Spinal cord (tissue), 10 donors: ENCODE measurements around the gene GAS6. TPM values are rescaled to one million over a fixed set of nuclear protein-coding genes. Genes with fewer than 3 reads are reported as not detected.
A peak's percentile ranks its signal among the peaks of the same experiment; 100 is the strongest.

Source experiments
- DNase-seq, 6 donors: peaks; one replicate each; pipeline versions ENCODE4 v3.0.0 to v3.0.0-alpha.2; 2013 to 2015; ENCODE audit warnings: low spot score in 6 of 6, low read depth in 4 of 6
- H3K27ac ChIP-seq: one replicate; pipeline ENCODE4 v1.5.1; 2013; ENCODE audit warnings: low read depth, low read length, control low read depth
- H3K27me3 ChIP-seq: one replicate; pipeline ENCODE4 v1.6.1; 2013; ENCODE audit warnings: low read length; ENCODE audit not compliant: control insufficient read depth, insufficient read depth
- H3K36me3 ChIP-seq: one replicate; pipeline ENCODE4 v1.6.1; 2013; ENCODE audit warnings: low read length; ENCODE audit not compliant: control insufficient read depth, insufficient read depth
- H3K4me1 ChIP-seq: one replicate; pipeline ENCODE4 v1.6.1; 2013; ENCODE audit warnings: low read length; ENCODE audit not compliant: control insufficient read depth, insufficient read depth
- H3K4me3 ChIP-seq: one replicate; pipeline ENCODE4 v1.5.1; 2013; ENCODE audit warnings: low read depth, low read length, control low read depth
- H3K9me3 ChIP-seq: one replicate; pipeline ENCODE4 v1.6.1; 2013; ENCODE audit warnings: low read length; ENCODE audit not compliant: control insufficient read depth, insufficient read depth
- WGBS: methylation state at CpG from one replicate; pipeline ENCODE4 v1.1.5; 2013; ENCODE audit warnings: missing lambda C conversion rate; ENCODE audit not compliant: insufficient coverage; 5-methylcytosine and 5-hydroxymethylcytosine counted together
- polyA plus RNA-seq, 2 donors: library from polyadenylated mRNA; unstranded; fragments of 120-200 nt; gene quantifications; one replicate each; pipeline ENCODE4 v1.2.1, GENCODE V29; 2013; ENCODE audit not compliant: insufficient read length in 2 of 2
- total RNA-seq, 2 donors: library from RNA; depleted of rRNA in 1 of 2; stranded (reverse); fragments of 120-200 nt in 1 of 2; fragments of >200 nt in 1 of 2; gene quantifications; one replicate each; pipeline versions ENCODE4 v1.2.3 to v1.2.4, GENCODE V29; 2013 to 2014
- donor health status: healthy.

The GAS6 gene
- total and polyA plus RNA-seq, 4 donors: 41.4 to 81.4 (median 65.2) TPM

GRCh38 chr13:113881614-113882266 lies 17.9 kb upstream of the GAS6 start:
- H3K27me3 ChIP-seq: no peaks in the 10 kb centered on the region
- H3K4me1 ChIP-seq: peaks cover 24% of the 10 kb centered on the region
- no peak overlapping the region for H3K27ac ChIP-seq
- no peak overlapping the region for H3K4me3 ChIP-seq
- no peaks in the 10 kb centered on the region for H3K36me3 ChIP-seq
- 59% methylated on average over 10 of the region's 10 CpGs for WGBS
- DNase-seq: no peak
- H3K9me3 ChIP-seq: no peaks in the 10 kb centered on the region

GRCh38 chr13:113880651-113881611 lies 17.1 kb upstream of the GAS6 start:
- Histone ChIP-seq H3K27me3 (no peaks in the 10 kb centered on the region), H3K9me3 (no peaks in the 10 kb centered on the region), H3K4me1 (peaks cover 24% of the 10 kb centered on the region), H3K36me3 (no peaks in the 10 kb centered on the region), H3K4me3 (no peak overlapping the region), H3K27ac (no peak overlapping the region)
- 87% methylated on average over 13 of the region's 17 CpGs for WGBS
- no peak for DNase-seq

- Histone ChIP-seq H3K27me3 (no peaks in the 10 kb centered on the region), H3K9me3 (no peaks in the 10 kb centered on the region), H3K4me1 (peaks cover 24% of the 10 kb centered on the region), H3K27ac (no peak overlapping the region), H3K36me3 (no peaks in the 10 kb centered on the region), H3K4me3 (no peak overlapping the region)
- WGBS: 83% methylated on average over 6 of the region's 11 CpGs
- no peak for DNase-seq
Measured at GRCh38 chr13:113879494-113880360, 15.9 kb upstream of the GAS6 start.

GRCh38 chr13:113879017-113879416 lies 15.1 kb upstream of the GAS6 start:
- Histone ChIP-seq H3K36me3 (no peaks in the 10 kb centered on the region), H3K4me3 (no peak overlapping the region), H3K9me3 (no peaks in the 10 kb centered on the region), H3K4me1 (peaks cover 24% of the 10 kb centered on the region), H3K27ac (no peak overlapping the region), H3K27me3 (no peaks in the 10 kb centered on the region)
- DNase-seq: peak in 1 of 6 donors; percentile 24
- 60% methylated on average over 3 of the region's 7 CpGs for WGBS

- 90% methylated on average over 18 of the region's 21 CpGs for WGBS
Measured at GRCh38 chr13:113877149-113877990, 13.5 kb upstream of the GAS6 start.

GRCh38 chr13:113876346-113877148 lies 12.7 kb upstream of the GAS6 start:
- WGBS: 81% methylated on average over 7 of the region's 18 CpGs
- DNase-seq: no peak
- H3K4me3 ChIP-seq: no peak overlapping the region
- no peak overlapping the region for H3K27ac ChIP-seq
- no peaks in the 10 kb centered on the region for H3K27me3 ChIP-seq
- H3K9me3 ChIP-seq: no peaks in the 10 kb centered on the region
- no peaks in the 10 kb centered on the region for H3K36me3 ChIP-seq
- peaks cover 17% of the 10 kb centered on the region for H3K4me1 ChIP-seq

More at GRCh38 chr13:113877149-113877990, 13.5 kb upstream of the GAS6 start:
- Histone ChIP-seq H3K36me3 (no peaks in the 10 kb centered on the region), H3K27me3 (no peaks in the 10 kb centered on the region), H3K4me3 (no peak overlapping the region), H3K27ac (no peak overlapping the region), H3K9me3 (no peaks in the 10 kb centered on the region), H3K4me1 (peaks cover 24% of the 10 kb centered on the region)
- DNase-seq: no peak

- H3K9me3 ChIP-seq: no peaks in the 10 kb centered on the region
- DNase-seq: no peak
- WGBS: 86% methylated on average over 7 of the region's 11 CpGs
- H3K27me3 ChIP-seq: no peaks in the 10 kb centered on the region
- peaks cover 10% of the 10 kb centered on the region for H3K4me1 ChIP-seq
- no peak overlapping the region for H3K4me3 ChIP-seq
- no peak overlapping the region for H3K27ac ChIP-seq
- no peaks in the 10 kb centered on the region for H3K36me3 ChIP-seq
Measured at GRCh38 chr13:113875837-113876281, 12.0 kb upstream of the GAS6 start.

GRCh38 chr13:113875429-113875815 lies 11.5 kb upstream of the GAS6 start:
- Histone ChIP-seq H3K4me1 (peaks cover 7% of the 10 kb centered on the region), H3K9me3 (no peaks in the 10 kb centered on the region), H3K4me3 (no peak overlapping the region), H3K27me3 (no peaks in the 10 kb centered on the region), H3K36me3 (no peaks in the 10 kb centered on the region), H3K27ac (no peak overlapping the region)
- WGBS: 92% methylated on average over 8 of the region's 8 CpGs
- DNase-seq: no peak
